GM19397 (cell line): ENCODE data around the gene PIP5K1B.

Experiments
- ATAC-seq: cut with Tn5 transposase; IDR thresholded peaks from one replicate; pipeline ENCODE4 v1.9.1; 2021; ENCODE audit warnings: mild to moderate bottlenecking, moderate library complexity; ENCODE audit not compliant: unreplicated experiment

The PIP5K1B gene

GRCh38 chr9:68763104-68763503, 58.1 kb downstream of the PIP5K1B start:
- ATAC-seq, result no peak

GRCh38 chr9:68768619-68769018, 63.6 kb downstream of the PIP5K1B start:
- ATAC-seq, result no peak

GRCh38 chr9:68769852-68770251, 64.8 kb downstream of the PIP5K1B start:
- no peak for ATAC-seq

- ATAC-seq, result no peak
These were observed 66.3 kb downstream of the PIP5K1B start for GRCh38 chr9:68771376-68771775.

DNA sequence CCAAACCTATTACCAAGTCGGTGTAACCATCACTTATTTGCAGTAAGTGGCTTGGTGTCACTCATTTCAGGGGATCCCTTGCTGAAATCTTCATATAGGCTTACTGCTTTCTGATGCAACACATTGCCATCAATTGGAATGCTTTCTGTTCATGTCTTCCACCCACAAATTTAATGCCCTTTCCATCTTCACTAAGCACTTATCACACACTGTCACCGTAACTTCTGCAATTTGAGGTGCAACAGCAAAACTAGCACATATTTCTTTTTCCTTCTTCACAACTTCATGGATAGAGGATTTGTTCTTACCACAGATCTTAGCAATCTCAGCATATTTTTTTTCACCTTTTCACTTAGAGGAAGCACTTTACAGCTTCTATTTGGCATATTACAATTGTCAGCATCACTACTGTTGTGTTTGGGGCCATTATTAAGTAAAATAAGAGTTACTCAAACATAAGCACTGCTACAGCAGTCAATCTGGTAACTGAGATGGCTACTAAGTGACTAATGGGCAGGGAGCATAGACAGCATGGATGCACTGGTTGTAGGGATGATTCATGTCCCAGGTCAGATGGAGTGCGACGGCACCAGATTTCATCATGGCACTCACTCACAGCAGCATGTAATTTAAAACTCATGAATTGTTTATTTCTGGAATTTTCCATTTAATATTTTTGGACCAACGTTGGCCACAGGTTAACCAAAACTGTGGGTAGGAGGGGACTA, 70.1 kb downstream of the PIP5K1B start:
- no peak for ATAC-seq

DNA sequence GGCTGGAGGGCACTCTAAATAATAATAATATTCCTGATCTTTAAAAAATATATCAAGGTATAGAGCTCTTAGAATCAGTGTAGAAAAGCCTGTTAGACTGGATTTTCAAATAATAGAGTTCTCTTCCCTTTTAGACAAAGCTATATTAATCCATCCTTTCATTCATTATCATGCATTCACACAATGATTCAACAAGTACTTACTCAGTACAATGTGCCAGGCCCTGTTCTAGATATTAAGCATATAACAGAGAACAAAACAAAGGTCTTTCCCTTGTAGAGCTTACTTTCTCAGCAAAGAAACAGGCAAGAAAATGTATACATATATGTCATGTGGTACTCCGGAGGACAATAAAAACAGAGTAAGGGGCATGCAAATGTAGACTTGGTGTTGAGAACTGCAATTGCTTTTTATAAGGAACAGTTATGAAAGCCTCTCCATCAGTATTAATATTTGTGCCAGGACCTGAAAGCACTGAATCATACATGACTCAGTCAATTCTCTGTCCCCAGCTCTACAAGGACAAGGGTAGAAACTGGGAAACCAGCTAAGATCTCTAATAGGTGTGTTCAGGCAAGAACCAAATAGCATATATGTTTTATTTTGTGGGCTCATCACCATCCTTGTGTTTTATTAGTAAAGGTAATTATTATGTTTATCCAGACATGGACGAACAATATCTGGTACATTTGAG, 72.2 kb downstream of the PIP5K1B start:
- no peak for ATAC-seq

GRCh38 chr9:68778635-68779034, 73.6 kb downstream of the PIP5K1B start:
- no peak for ATAC-seq

- ATAC-seq, result peak; percentile 87
These were observed 74.7 kb downstream of the PIP5K1B start for GRCh38 chr9:68779558-68780379.

- no peak for ATAC-seq
These were observed 75.3 kb downstream of the PIP5K1B start for GRCh38 chr9:68780380-68780712.

- ATAC-seq, result no peak
These were observed 75.7 kb downstream of the PIP5K1B start for GRCh38 chr9:68780720-68781119.

DNA sequence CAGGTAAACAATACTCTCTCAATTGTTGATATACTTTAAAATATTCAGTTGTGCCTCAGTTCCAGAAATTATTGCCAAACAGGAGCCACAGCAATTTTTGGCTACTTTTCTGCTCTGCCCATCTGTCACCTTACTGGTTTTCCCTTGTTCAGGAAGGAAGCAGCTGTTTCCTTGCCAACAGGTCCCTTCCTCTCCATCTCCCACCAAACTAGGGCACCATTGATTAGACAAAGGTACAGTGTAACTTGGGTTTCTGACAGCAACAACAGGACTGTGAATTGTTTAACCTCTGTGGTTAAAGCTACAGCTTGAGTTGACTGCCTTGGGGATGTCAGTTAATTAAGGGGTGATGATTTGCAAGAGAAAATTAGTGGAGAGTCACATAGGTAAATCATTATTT, 76.9 kb downstream of the PIP5K1B start:
- no peak for ATAC-seq

GRCh38 chr9:68782546-68782945, 77.5 kb downstream of the PIP5K1B start:
- ATAC-seq, result no peak

DNA sequence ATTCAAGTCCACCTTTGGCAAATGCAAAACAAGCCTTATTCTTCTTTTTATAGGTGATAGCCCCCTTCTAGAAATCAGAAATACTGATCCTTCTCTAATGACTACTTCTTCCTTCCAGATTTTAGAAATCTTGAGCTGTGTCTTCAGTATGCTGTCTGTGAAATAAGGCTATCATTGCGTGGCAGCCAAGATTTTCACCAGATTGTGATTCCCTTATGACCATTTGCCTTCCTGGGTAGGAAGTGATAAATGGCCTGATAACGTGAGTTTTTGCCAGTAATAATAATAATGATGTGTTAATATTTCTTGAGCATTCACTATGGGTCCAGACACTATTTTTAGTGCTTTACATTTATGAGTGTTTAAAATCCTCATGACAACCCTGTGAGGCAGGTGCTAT, 80.9 kb downstream of the PIP5K1B start:
- no peak for ATAC-seq

DNA sequence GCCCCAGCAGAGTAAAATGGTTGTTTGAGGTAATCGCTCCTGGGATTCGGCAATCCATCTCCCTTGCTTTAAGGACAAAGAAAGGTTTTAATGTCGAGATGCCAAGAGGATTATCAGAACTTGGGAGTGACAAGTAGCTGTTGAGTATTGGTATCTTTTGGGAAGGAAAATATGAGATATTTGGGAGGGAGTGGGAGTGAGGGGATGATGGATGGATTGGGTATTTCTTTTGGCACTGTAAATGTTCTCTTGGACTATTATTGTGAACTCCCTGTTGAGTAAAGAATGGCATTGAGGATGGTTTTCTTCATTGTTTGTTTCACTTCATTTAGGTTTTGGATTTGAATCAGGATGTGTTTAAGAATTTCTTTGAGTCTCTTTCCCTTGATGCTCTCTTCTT, 86.1 kb downstream of the PIP5K1B start:
- no peak for ATAC-seq

GRCh38 chr9:68793605-68794343, 88.7 kb downstream of the PIP5K1B start:
- peak; percentile 82 for ATAC-seq

DNA sequence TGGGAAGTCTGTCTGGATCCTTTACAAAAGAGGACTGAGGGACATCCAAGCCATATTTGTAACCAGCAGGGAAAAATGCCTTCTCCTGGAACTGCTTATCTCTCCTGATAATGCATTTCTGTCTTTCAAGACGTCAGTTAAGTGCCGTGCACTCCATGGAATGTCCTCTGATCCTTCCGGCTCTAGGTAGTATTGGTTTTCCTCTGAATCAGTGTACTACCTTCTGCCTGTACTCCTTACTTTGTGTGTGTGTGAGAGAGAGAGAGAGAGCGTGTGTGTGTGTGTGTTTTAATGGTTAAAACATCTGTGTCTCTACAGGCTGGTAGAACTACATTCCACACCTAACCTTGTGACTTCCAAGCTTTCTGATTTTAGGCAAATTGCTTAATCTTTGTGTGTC, 89.9 kb downstream of the PIP5K1B start:
- no peak for ATAC-seq

GRCh38 chr9:68795411-68795810, 90.4 kb downstream of the PIP5K1B start:
- ATAC-seq, result no peak

DNA sequence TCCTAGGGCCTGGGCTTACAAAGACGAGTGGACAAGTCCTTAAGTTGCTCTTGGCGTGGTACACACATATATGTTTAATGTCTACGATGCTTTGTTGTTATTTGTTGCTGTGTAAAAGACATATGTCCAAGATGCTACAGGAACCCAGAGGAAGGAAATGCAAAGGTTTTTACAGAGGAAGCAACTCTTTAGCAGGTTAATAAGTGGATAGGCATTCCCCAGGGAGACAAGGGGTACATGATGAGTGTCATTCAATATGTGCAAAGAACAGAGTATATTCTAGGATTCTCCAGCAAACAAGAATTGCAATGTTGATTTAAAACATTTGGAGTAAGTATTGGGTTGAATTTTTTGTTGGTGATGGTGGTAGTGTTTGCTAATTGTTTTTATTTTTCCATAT, 92.1 kb downstream of the PIP5K1B start:
- no peak for ATAC-seq

DNA sequence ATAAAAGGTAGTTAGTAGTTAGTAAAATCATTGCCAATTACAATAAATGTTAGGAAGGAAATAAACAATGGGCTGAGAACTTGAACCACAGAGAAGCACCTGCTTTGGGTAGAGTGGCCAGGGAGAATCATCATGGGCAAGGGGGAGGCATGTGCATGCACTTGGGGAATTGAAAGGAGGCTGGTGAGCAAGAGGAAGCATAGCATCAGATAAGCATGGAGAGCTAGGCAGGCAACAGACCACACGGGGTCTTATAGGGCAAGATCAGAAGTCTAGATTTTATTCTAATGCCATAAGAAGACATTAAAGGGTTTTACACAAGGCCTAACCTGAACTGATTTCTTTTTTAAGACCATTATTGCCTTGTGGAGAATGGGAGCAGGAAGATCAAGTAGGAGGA, 93.4 kb downstream of the PIP5K1B start:
- no peak for ATAC-seq

- no peak for ATAC-seq
These were observed 95.8 kb downstream of the PIP5K1B start for GRCh38 chr9:68800836-68801235.

DNA sequence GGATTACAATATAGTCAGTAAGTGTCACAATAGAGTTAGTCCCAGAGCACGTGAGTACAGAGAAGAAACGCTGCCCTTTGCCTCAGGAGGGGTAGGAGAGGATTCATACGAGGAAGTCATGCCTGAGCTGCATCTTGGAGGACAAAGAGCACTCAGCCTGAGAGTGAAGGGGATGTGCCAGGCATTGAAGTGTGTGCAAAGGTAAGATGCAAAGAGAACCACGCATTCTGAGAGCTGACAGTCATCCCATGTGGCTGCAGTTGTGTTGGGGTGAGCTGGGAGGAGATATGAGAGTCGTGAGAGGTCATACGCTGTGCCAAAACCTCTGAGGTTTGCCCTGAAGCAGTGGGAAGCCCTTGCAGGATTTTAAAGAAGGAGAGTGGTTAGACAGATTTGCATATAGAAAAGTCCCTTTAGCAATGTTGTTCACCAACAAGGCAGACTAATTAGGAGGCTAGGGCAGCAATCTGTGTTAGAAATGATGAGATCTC, 97.5 kb downstream of the PIP5K1B start:
- ATAC-seq, result peak; percentile 97
